NK-92 (cell line): ENCODE results near the gene BEND7.
"Not testable (repeated sequence)": the region's sequence is repeated elsewhere in the genome, so short reads cannot be mapped to it uniquely, and the experiment has no call there.

ENCODE experiments used
- DNase-seq: peaks from one replicate; lab custom pipeline; 2025; ENCODE audit not compliant: unreplicated experiment; lab: John Stamatoyannopoulos, UW

The BEND7 gene

GRCh38 chr10:13528875-13529713, at the start of gene BEND7:
Gene BEND7, minus strand, starts transcription at chr10:13529014. Its CDS starts 481 bp downstream, at chr10:13528533.
- DNase-seq, result no peak

GRCh38 chr10:13573960-13574359, 45.1 kb upstream of the BEND7 start:
- DNase-seq, result no peak

- DNase-seq, result no peak
Observed at GRCh38 chr10:13571541-13571940, 42.7 kb upstream of the BEND7 start.

GRCh38 chr10:13567030-13567429, 38.2 kb upstream of the BEND7 start:
- no peak for DNase-seq

GRCh38 chr10:13564576-13564975, 35.8 kb upstream of the BEND7 start:
- DNase-seq, result no peak

- no peak for DNase-seq
Observed at GRCh38 chr10:13563481-13564445, 34.9 kb upstream of the BEND7 start.

GRCh38 chr10:13560597-13560996, 31.8 kb upstream of the BEND7 start:
- DNase-seq, result no peak

GRCh38 chr10:13559124-13559700, 30.4 kb upstream of the BEND7 start:
- DNase-seq, result no peak

GRCh38 chr10:13555884-13556510, 27.2 kb upstream of the BEND7 start:
- no peak for DNase-seq

- DNase-seq, result no peak
Observed at GRCh38 chr10:13550802-13551201, 22.0 kb upstream of the BEND7 start.

- no peak for DNase-seq
Observed at GRCh38 chr10:13542533-13542932, 13.7 kb upstream of the BEND7 start.

GRCh38 chr10:13537985-13538384, 9.2 kb upstream of the BEND7 start:
- DNase-seq, result not testable (repeated sequence)

GRCh38 chr10:13536674-13537366, 8.0 kb upstream of the BEND7 start:
- no peak for DNase-seq

GRCh38 chr10:13535346-13535745, 6.5 kb upstream of the BEND7 start:
- DNase-seq, result no peak

- DNase-seq, result no peak
Observed at GRCh38 chr10:13529714-13529973, 830 bp upstream of the BEND7 start.

GRCh38 chr10:13528123-13528874, 515 bp downstream of the BEND7 start:
- no peak for DNase-seq

- no peak for DNase-seq
Observed at GRCh38 chr10:13527864-13528122, 1.0 kb downstream of the BEND7 start.

GRCh38 chr10:13526948-13527863, 1.6 kb downstream of the BEND7 start:
- DNase-seq, result no peak

GRCh38 chr10:13525663-13526062, 3.2 kb downstream of the BEND7 start:
- no peak for DNase-seq
